ENCODE measurements around the gene ANAPC16.
"Not testable (repeated sequence)": the region's sequence is repeated elsewhere in the genome, so short reads cannot be mapped to it uniquely, and the experiment has no call there.

Gene ANAPC16

GRCh38 chr10:72265990-72266865 is 50.4 kb downstream of the ANAPC16 start:
- no peak for DNase-seq (ENCODE audit: low read depth, low spot score)
- POLR2A ChIA-PET = interaction anchor here (1.1 kb wide), 1 partner anchor 10 kb away, joined by 4 read pairs; no protein-coding TSS in a partner anchor
- CTCF ChIA-PET = interaction anchor here (1.2 kb wide), 1 partner anchor 71 kb away, joined by 4 read pairs; no protein-coding TSS in a partner anchor
- H3K4me3 ChIP-seq (ENCODE audit: low read depth, low read length) = no peak overlapping the region
- TF ChIP-seq CTCF (IDR thresholded peaks at IDR 0.05; ENCODE audit: insufficient read depth, low read length, missing control alignments) = no peak

- POLR2A ChIA-PET = interaction anchor here (0.5 kb wide), 1 partner anchor 64 kb away, joined by 3 read pairs; no protein-coding TSS in a partner anchor
- CTCF ChIA-PET = no interaction called here
- no peak for TF ChIP-seq CTCF (IDR thresholded peaks at IDR 0.05; ENCODE audit: insufficient read depth, low read length, missing control alignments)
- H3K4me3 ChIP-seq (ENCODE audit: low read depth, low read length) = no peak overlapping the region
- no peak for DNase-seq (ENCODE audit: low read depth, low spot score)
These were observed 51.6 kb downstream of the ANAPC16 start for GRCh38 chr10:72267381-72267780.

GRCh38 chr10:72267819-72268399 is 52.1 kb downstream of the ANAPC16 start:
- no peak for TF ChIP-seq CTCF (IDR thresholded peaks at IDR 0.05; ENCODE audit: insufficient read depth, low read length, missing control alignments)
- no peak for DNase-seq (ENCODE audit: low read depth, low spot score)
- POLR2A ChIA-PET = no interaction called here
- no peak overlapping the region for H3K4me3 ChIP-seq (ENCODE audit: low read depth, low read length)
- CTCF ChIA-PET = no interaction called here

GRCh38 chr10:72268475-72269200 is 52.8 kb downstream of the ANAPC16 start:
- POLR2A ChIA-PET = interaction anchor here (0.7 kb wide), 1 partner anchor 424 kb away, joined by 3 read pairs; no protein-coding TSS in a partner anchor
- DNase-seq (ENCODE audit: low read depth, low spot score); H3K4me3 ChIP-seq (ENCODE audit: low read depth, low read length); CTCF ChIA-PET: not testable (repeated sequence)

GRCh38 chr10:72270607-72271281 is 54.9 kb downstream of the ANAPC16 start:
- H3K4me3 ChIP-seq (ENCODE audit: low read depth, low read length) = no peak overlapping the region
- TF ChIP-seq CTCF (IDR thresholded peaks at IDR 0.05; ENCODE audit: insufficient read depth, low read length, missing control alignments) = no peak
- POLR2A ChIA-PET = interaction anchor here (1.5 kb wide), 1 partner anchor 11 kb away, joined by 5 read pairs; no protein-coding TSS in a partner anchor
- CTCF ChIA-PET = interaction anchor here (0.8 to 1.4 kb wide), 2 partner anchors 10 to 66 kb away, joined by 3 to 4 read pairs; no protein-coding TSS in a partner anchor
- DNase-seq (ENCODE audit: low read depth, low spot score) = no peak
